Measurements from ENCODE around the gene SLC14A1.

SLC14A1 gene

DNA sequence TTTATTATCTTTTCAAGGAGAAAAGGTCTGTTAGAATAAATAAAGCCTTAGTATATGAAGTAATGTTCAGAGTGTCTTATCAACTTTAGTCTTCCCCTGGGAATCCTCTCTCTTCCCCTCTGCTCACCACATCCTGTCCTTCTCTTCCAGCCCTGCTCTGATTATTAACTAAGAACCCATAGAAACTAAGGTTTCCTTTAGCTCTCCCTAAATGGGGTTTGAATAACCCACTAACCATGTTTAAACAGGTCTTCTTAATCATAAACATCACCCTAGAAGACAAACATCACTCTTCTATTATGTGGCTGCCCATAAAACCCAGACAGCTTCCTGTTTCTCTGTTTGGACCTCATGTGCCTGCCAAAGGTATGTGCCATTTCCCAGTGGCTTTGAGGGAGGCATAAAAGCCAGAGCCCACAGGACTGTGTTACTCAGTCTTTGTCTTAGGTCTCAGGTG, 50.1 kb downstream of the SLC14A1 start:
- Histone ChIP-seq H3K4me3 (ENCODE audit: low read depth in 1 of 2, low read length in 2 of 2) (no peak overlapping the region), H3K4me1 (ENCODE audit: control insufficient read depth in 1 of 2, insufficient read depth in 2 of 2, low read length in 2 of 2) (peaks cover 0 to 6% of the 10 kb centered on the region in 2 donors), H3K9ac (ENCODE audit: low read depth in 1 of 2, low read length in 2 of 2) (no peak overlapping the region), H3K27me3 (ENCODE audit: control insufficient read depth in 1 of 2, insufficient read depth in 2 of 2, low read length in 2 of 2) (no peaks in the 10 kb centered on the region), H3K9me3 (ENCODE audit: control insufficient read depth in 1 of 2, low read length in 2 of 2) (no peaks in the 10 kb centered on the region), H3K36me3 (ENCODE audit: control insufficient read depth in 1 of 2, insufficient read depth in 2 of 2, low read length in 2 of 2) (no peaks in the 10 kb centered on the region), H3K27ac (ENCODE audit: low read depth, low read length) (no peak overlapping the region)

DNA sequence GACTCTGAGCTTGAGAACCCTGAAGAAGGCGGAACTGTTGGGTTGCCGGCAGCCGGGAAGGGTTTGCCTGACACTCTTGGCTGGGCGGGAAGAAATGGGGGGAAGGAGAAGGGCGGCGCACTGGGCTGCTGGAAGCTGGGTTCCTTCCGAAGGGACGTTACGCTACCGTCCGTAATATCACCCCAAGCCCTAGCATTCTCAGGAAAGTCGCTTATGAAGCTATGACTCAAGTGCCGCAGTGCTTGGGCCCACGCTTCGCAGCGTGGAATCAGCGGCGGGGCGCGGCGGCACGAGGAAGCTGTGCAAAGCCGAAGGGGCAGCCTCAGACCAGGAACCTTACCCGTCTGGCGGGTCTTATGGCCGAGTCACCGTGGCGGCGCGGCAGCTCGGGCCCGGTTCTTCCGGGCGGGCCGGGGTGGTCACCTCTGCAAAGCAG, 51.3 kb downstream of the SLC14A1 start:
- H3K4me3 ChIP-seq (ENCODE audit: low read depth in 1 of 2, low read length in 2 of 2) = peak overlapping the region; percentile 92 to 94
- no peaks in the 10 kb centered on the region for H3K36me3 ChIP-seq (ENCODE audit: control insufficient read depth in 1 of 2, insufficient read depth in 2 of 2, low read length in 2 of 2)
- peaks cover 0 to 6% of the 10 kb centered on the region in 2 donors for H3K4me1 ChIP-seq (ENCODE audit: control insufficient read depth in 1 of 2, insufficient read depth in 2 of 2, low read length in 2 of 2)
- peak overlapping the region; percentile 71 for H3K27ac ChIP-seq (ENCODE audit: low read depth, low read length)
- H3K9ac ChIP-seq (ENCODE audit: low read depth in 1 of 2, low read length in 2 of 2) = peak overlapping the region; percentile 87
- no peaks in the 10 kb centered on the region for H3K9me3 ChIP-seq (ENCODE audit: control insufficient read depth in 1 of 2, low read length in 2 of 2)
- H3K27me3 ChIP-seq (ENCODE audit: control insufficient read depth in 1 of 2, insufficient read depth in 2 of 2, low read length in 2 of 2) = no peaks in the 10 kb centered on the region

DNA sequence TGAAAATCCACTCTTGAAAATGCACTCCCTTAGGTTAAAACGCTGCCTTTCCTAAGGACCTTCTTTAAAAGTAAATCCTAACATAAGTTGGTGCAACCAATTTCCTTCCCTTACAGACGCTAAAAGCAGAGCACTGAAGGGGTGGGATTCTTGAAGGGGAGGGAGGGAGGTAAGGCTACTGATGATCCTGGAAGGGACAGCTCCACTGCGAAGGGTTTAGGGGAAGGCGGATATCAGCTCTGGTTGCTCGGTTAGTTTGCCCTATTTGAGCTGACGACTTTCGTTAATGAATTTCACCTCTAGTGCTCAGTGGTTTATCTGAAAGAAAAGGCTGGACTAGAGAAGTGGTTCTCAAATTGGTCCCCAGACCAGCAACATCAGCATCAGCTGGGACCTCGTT, 51.8 kb downstream of the SLC14A1 start:
- H3K36me3 ChIP-seq (ENCODE audit: control insufficient read depth in 1 of 2, insufficient read depth in 2 of 2, low read length in 2 of 2) = no peaks in the 10 kb centered on the region
- H3K4me1 ChIP-seq (ENCODE audit: control insufficient read depth in 1 of 2, insufficient read depth in 2 of 2, low read length in 2 of 2) = peaks cover 5 to 6% of the 10 kb centered on the region in 2 donors
- H3K9me3 ChIP-seq (ENCODE audit: control insufficient read depth in 1 of 2, low read length in 2 of 2) = no peaks in the 10 kb centered on the region
- peak overlapping the region; percentile 87 for H3K9ac ChIP-seq (ENCODE audit: low read depth in 1 of 2, low read length in 2 of 2)
- no peaks in the 10 kb centered on the region for H3K27me3 ChIP-seq (ENCODE audit: control insufficient read depth in 1 of 2, insufficient read depth in 2 of 2, low read length in 2 of 2)
- H3K27ac ChIP-seq (ENCODE audit: low read depth, low read length) = peak overlapping the region; percentile 71
- peak overlapping the region; percentile 92 to 94 for H3K4me3 ChIP-seq (ENCODE audit: low read depth in 1 of 2, low read length in 2 of 2)

DNA sequence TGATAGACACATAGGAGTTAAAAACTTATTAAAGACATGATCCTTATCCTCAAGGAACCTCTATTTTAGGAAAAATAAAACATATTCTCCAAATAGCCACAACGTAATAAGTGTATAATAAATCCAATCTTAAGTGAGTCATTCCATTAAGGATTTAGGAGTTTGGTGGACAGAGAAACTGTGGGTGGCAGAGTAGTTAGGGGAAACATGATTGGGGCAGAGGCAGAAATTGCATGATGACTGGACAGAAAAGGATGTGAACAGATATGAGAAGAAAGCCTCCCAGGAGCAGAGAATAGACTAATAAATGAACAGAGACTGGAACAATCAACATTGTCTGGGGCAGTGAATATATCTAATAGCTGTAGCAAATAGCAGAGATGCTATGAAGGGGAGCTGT, 53.4 kb downstream of the SLC14A1 start:
- Histone ChIP-seq H3K36me3 (ENCODE audit: control insufficient read depth in 1 of 2, insufficient read depth in 2 of 2, low read length in 2 of 2) (no peaks in the 10 kb centered on the region), H3K27ac (ENCODE audit: low read depth, low read length) (no peak overlapping the region)

DNA sequence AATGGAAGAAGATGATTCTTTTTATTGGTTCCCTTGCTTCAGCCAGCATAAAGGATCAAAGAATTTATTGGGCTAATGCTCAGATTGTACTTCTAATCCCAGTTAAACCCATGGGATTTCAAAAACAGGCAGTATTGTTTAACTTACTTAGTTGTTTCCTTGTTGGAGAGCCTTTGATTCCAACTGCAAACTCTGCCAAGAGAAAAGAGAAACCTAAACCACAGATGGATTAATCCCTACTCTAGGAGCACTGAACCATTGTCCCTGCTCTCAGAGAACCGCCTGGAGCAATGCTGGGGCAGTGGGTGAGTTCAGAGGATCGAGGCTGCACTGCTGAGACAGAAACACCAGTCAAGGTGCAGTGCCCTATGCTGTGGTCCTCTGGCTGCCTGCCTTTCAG, 56.6 kb downstream of the SLC14A1 start:
- Histone ChIP-seq H3K27ac (ENCODE audit: low read depth, low read length) (no peak overlapping the region), H3K9me3 (ENCODE audit: control insufficient read depth in 1 of 2, low read length in 2 of 2) (no peaks in the 10 kb centered on the region), H3K4me1 (ENCODE audit: control insufficient read depth in 1 of 2, insufficient read depth in 2 of 2, low read length in 2 of 2) (peaks cover 5% of the 10 kb centered on the region in 2 donors), H3K36me3 (ENCODE audit: control insufficient read depth in 1 of 2, insufficient read depth in 2 of 2, low read length in 2 of 2) (no peaks in the 10 kb centered on the region), H3K4me3 (ENCODE audit: low read depth in 1 of 2, low read length in 2 of 2) (no peak overlapping the region), H3K27me3 (ENCODE audit: control insufficient read depth in 1 of 2, insufficient read depth in 2 of 2, low read length in 2 of 2) (no peaks in the 10 kb centered on the region), H3K9ac (ENCODE audit: low read depth in 1 of 2, low read length in 2 of 2) (no peak overlapping the region)

More for the DNA sequence above, 53.4 kb downstream of the SLC14A1 start:
- no peak overlapping the region for H3K9ac ChIP-seq (ENCODE audit: low read depth in 1 of 2, low read length in 2 of 2)
- no peak overlapping the region for H3K4me3 ChIP-seq (ENCODE audit: low read depth in 1 of 2, low read length in 2 of 2)
- no peaks in the 10 kb centered on the region for H3K9me3 ChIP-seq (ENCODE audit: control insufficient read depth in 1 of 2, low read length in 2 of 2)
- H3K27me3 ChIP-seq (ENCODE audit: control insufficient read depth in 1 of 2, insufficient read depth in 2 of 2, low read length in 2 of 2) = no peaks in the 10 kb centered on the region
- H3K4me1 ChIP-seq (ENCODE audit: control insufficient read depth in 1 of 2, insufficient read depth in 2 of 2, low read length in 2 of 2) = peaks cover 5 to 6% of the 10 kb centered on the region in 2 donors

DNA sequence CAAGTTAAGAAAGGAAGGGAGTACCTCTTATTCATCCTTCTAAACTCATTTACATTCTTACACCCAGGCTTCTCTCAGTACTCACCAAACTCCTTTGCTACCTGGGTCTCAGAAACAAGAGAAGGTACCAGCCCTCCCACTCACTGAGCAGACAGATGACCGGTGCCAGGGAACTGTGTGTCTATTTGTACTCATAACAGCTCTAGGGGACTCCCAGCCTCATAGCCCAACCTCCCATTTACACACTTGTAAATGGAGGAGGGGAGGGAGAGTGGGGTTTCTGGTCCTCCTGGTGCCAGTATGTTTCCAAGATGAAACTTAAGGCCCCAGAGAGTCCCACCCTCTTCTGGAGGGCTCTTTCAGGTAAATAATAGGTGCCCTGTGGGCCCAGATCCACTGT, 58.7 kb downstream of the SLC14A1 start:
- no peak overlapping the region for H3K27ac ChIP-seq (ENCODE audit: low read depth, low read length)
- H3K27me3 ChIP-seq (ENCODE audit: control insufficient read depth in 1 of 2, insufficient read depth in 2 of 2, low read length in 2 of 2) = no peaks in the 10 kb centered on the region
- no peak overlapping the region for H3K4me3 ChIP-seq (ENCODE audit: low read depth in 1 of 2, low read length in 2 of 2)
- no peaks in the 10 kb centered on the region for H3K9me3 ChIP-seq (ENCODE audit: control insufficient read depth in 1 of 2, low read length in 2 of 2)
- no peaks in the 10 kb centered on the region for H3K36me3 ChIP-seq (ENCODE audit: control insufficient read depth in 1 of 2, insufficient read depth in 2 of 2, low read length in 2 of 2)
- H3K9ac ChIP-seq (ENCODE audit: low read depth in 1 of 2, low read length in 2 of 2) = no peak overlapping the region
- H3K4me1 ChIP-seq (ENCODE audit: control insufficient read depth in 1 of 2, insufficient read depth in 2 of 2, low read length in 2 of 2) = peaks cover 0 to 5% of the 10 kb centered on the region in 2 donors

DNA sequence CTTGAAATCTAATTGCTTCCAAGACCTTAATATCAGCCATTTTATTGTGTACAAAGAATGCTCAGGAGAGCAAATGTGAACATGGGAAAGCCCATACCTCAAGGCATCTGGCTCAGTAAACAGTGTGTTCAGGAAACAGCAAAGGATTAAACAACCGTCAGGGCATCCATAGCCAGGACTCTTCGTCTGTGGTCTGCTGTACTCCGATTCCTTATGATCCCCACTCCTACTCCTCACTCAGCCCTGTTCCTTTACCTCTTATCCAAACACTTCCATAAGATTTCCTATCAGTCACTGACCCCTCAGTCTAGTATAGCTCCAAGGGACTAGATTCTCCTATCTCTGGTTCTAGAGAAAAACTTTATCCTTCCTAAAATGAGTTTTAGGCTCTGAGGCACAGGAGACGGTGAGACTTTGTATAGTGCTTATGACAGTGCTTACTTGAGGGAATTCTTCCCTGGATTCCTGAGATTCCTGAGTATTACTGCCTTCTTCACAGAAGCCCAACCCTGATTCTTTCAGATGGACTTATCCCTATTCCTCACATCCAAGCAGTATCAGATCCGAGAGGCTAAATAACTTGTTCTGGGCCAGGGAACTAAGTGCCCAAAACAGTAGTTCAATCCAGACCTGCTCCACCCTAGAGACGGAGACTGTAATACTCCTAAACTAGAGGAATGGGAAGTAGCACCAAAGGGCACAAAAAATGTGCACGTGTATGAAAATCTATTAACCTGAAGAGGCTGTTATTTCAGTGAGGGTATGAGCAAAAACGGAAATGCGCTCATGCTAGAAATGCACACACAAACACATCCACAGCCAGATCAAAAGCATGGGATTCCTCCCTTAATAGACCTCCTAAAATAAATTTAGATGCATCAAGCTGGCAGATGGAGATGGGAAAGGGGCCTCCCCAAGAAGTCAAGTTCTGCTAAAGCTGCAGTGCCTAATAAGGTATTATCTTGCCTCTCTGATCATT, 59.4 kb downstream of the SLC14A1 start:
- no peaks in the 10 kb centered on the region for H3K36me3 ChIP-seq (ENCODE audit: control insufficient read depth in 1 of 2, insufficient read depth in 2 of 2, low read length in 2 of 2)
- H3K4me1 ChIP-seq (ENCODE audit: control insufficient read depth in 1 of 2, insufficient read depth in 2 of 2, low read length in 2 of 2) = peaks cover 0 to 5% of the 10 kb centered on the region in 2 donors
- no peaks in the 10 kb centered on the region for H3K9me3 ChIP-seq (ENCODE audit: control insufficient read depth in 1 of 2, low read length in 2 of 2)
- no peak overlapping the region for H3K27ac ChIP-seq (ENCODE audit: low read depth, low read length)
- no peaks in the 10 kb centered on the region for H3K27me3 ChIP-seq (ENCODE audit: control insufficient read depth in 1 of 2, insufficient read depth in 2 of 2, low read length in 2 of 2)
- no peak overlapping the region for H3K9ac ChIP-seq (ENCODE audit: low read depth in 1 of 2, low read length in 2 of 2)
- no peak overlapping the region for H3K4me3 ChIP-seq (ENCODE audit: low read depth in 1 of 2, low read length in 2 of 2)

DNA sequence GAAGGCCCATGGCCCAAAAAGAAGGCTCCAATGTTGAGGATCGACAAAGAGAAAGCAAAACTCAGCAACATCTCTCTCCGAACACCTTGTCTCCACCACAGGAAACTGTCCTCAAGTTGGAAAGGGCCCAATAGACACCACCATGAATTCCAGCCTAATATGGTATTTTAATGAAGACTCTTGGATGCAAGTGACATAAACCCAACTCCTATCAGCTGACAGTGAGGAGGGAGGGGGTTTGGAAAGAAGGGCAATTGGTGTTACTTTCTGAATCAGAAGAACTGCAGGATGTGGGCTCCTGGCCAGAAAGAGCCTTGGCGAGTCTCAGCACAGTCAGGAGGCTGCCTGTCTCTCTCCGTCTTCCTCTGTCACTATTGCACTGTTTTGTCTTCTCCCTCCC, 61.2 kb downstream of the SLC14A1 start:
- Histone ChIP-seq H3K4me1 (ENCODE audit: control insufficient read depth in 1 of 2, insufficient read depth in 2 of 2, low read length in 2 of 2) (peaks cover 0 to 5% of the 10 kb centered on the region in 2 donors), H3K9me3 (ENCODE audit: control insufficient read depth in 1 of 2, low read length in 2 of 2) (no peaks in the 10 kb centered on the region), H3K27ac (ENCODE audit: low read depth, low read length) (no peak overlapping the region)

DNA sequence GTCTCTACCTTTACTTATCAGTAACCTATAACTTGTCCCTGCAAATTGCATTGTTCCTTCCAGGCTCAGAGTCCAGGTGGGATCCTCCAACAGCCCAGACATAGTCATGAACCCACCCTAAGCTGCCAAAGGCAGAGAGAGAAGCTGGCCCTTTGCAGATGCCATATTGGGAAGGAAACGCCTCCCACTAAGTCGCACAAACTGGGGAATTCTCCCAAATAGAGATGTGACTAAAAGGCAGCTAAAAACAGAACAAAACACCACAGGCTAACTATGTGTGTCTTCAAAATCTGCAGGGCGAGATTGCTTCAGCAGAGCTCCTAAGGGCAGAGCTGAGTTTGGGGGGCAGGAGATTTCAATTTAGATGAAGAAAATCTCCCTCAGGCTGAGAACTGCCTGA, 63.0 kb downstream of the SLC14A1 start:
- Histone ChIP-seq H3K4me1 (ENCODE audit: control insufficient read depth in 1 of 2, insufficient read depth in 2 of 2, low read length in 2 of 2) (no peaks in the 10 kb centered on the region), H3K9ac (ENCODE audit: low read depth in 1 of 2, low read length in 2 of 2) (no peak overlapping the region), H3K27ac (ENCODE audit: low read depth, low read length) (no peak overlapping the region), H3K27me3 (ENCODE audit: control insufficient read depth in 1 of 2, insufficient read depth in 2 of 2, low read length in 2 of 2) (no peaks in the 10 kb centered on the region), H3K36me3 (ENCODE audit: control insufficient read depth in 1 of 2, insufficient read depth in 2 of 2, low read length in 2 of 2) (no peaks in the 10 kb centered on the region), H3K4me3 (ENCODE audit: low read depth in 1 of 2, low read length in 2 of 2) (no peak overlapping the region), H3K9me3 (ENCODE audit: control insufficient read depth in 1 of 2, low read length in 2 of 2) (no peaks in the 10 kb centered on the region)

More for the DNA sequence above, 61.2 kb downstream of the SLC14A1 start:
- Histone ChIP-seq H3K4me3 (ENCODE audit: low read depth in 1 of 2, low read length in 2 of 2) (no peak overlapping the region), H3K36me3 (ENCODE audit: control insufficient read depth in 1 of 2, insufficient read depth in 2 of 2, low read length in 2 of 2) (no peaks in the 10 kb centered on the region), H3K27me3 (ENCODE audit: control insufficient read depth in 1 of 2, insufficient read depth in 2 of 2, low read length in 2 of 2) (no peaks in the 10 kb centered on the region), H3K9ac (ENCODE audit: low read depth in 1 of 2, low read length in 2 of 2) (no peak overlapping the region)

DNA sequence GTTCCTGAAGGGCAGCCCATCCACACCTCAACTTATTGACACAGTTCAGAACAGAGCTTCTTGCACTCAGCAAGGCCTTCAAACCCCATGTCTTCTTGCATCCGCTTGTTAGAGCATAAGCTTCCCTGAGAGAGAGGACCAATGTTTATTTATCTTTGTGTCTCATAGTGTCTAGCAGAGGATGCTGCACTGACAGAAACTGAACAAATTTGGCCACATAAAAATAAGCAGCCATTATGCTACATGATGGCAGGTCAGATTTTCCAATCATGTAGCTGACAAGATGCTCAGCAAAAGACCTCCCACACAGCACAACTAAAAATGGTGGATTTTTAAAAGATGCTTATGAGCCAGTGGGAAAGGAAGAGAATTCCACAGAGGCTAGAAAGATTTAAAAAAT, 63.4 kb downstream of the SLC14A1 start:
- Histone ChIP-seq H3K27me3 (ENCODE audit: control insufficient read depth in 1 of 2, insufficient read depth in 2 of 2, low read length in 2 of 2) (no peaks in the 10 kb centered on the region), H3K27ac (ENCODE audit: low read depth, low read length) (no peak overlapping the region), H3K4me3 (ENCODE audit: low read depth in 1 of 2, low read length in 2 of 2) (no peak overlapping the region), H3K9ac (ENCODE audit: low read depth in 1 of 2, low read length in 2 of 2) (no peak overlapping the region), H3K4me1 (ENCODE audit: control insufficient read depth in 1 of 2, insufficient read depth in 2 of 2, low read length in 2 of 2) (no peaks in the 10 kb centered on the region), H3K36me3 (ENCODE audit: control insufficient read depth in 1 of 2, insufficient read depth in 2 of 2, low read length in 2 of 2) (no peaks in the 10 kb centered on the region), H3K9me3 (ENCODE audit: control insufficient read depth in 1 of 2, low read length in 2 of 2) (no peaks in the 10 kb centered on the region)
